ENCODE measurements around the gene PCP4.
"Not testable (repeated sequence)": the region's sequence is repeated elsewhere in the genome, so short reads cannot be mapped to it uniquely, and the experiment has no call there.

Gene PCP4

DNA sequence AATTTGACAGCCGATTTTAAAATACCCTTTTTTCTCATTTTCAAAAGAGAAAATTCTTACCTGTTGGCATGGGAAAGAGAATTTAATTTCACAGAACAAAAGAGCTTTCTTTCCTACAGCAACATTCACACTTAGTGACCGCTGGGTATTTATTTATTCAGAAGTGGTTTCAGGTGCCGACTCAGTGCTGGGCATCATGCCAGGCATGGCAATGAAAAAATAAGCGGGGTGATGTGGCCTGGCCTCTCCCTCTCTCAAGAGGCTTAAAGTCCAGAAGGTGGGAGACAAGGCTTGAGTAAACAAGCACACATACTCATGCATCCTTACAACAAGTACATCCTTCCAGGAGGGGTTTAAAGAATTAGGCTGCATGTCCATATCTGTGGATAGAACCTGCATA, 4.1 kb upstream of the PCP4 start:
- in situ Hi-C loops (cut with MboI; ENCODE audit: low sequenced_read_pairs) = no loop called here

DNA sequence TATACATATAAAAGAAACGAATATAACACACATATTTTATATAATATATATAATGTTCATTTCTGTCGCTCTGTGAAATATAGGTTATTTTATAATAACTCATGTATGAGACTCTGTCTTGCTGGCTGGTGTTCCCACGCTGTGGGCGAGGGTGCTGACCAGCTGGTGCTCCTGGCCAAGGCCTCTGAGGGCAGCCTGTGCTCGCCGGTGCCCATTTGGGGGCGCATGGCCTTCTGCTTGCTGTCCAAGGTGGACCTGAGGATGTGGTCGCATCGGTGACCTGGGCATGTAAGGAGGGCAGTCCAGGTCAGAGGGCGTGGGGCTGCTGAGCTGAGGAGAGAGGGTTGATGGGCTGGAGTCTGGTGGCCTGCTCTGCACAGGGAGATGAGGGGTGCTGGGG, 1.1 kb upstream of the PCP4 start:
- in situ Hi-C loops (cut with MboI; ENCODE audit: low sequenced_read_pairs) = no loop called here

GRCh38 chr21:39869141-39869818, 2.0 kb downstream of the PCP4 start:
- in situ Hi-C loops (cut with MboI; ENCODE audit: low sequenced_read_pairs) = no loop called here

- in situ Hi-C loops (cut with MboI; ENCODE audit: low sequenced_read_pairs) = no loop called here
These were observed 6.4 kb downstream of the PCP4 start for GRCh38 chr21:39873687-39874086.

- in situ Hi-C loops (cut with MboI; ENCODE audit: low sequenced_read_pairs) = no loop called here
These were observed 7.0 kb downstream of the PCP4 start for GRCh38 chr21:39874206-39874605.

DNA sequence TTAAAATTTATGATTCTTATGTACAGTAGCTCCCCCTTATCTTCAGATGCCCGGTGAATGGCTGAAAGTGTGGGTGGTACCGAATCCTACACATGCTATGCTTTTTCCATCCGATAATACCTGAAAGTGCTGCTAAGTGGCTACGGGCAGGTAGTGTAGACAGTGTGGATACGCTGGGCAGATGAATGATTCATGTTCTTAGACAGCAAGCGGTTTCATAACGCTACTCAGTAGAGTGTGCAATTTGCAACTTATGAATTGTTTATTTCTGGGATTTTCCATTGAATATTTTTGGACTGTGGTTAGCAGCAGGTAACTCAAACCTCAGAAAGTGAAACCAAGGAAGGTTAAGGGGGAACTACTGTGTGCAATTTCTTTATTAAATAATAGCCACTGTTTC, 7.5 kb downstream of the PCP4 start:
- in situ Hi-C loops (cut with MboI; ENCODE audit: low sequenced_read_pairs) = no loop called here

GRCh38 chr21:39881661-39882060, 14.4 kb downstream of the PCP4 start:
- in situ Hi-C loops (cut with MboI; ENCODE audit: low sequenced_read_pairs) = no loop called here

GRCh38 chr21:39882151-39882838, 15.1 kb downstream of the PCP4 start:
- in situ Hi-C loops (cut with MboI; ENCODE audit: low sequenced_read_pairs) = no loop called here

DNA sequence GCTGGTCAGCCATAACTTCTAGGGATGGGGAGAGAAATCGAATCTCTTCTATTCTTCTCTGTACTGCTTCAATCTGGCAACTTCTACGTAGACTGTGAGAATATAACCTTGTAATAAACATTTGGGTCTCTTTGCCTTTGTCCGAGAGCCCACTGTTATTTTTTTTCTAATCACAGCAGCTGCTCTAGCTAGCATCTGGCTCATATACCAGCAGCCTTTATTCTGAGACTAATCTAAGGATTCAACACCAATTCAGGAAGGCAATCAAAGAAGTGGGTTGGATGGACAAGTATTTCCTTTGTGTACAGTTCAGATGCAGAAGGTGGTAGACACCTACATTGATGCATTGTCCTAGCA, 15.6 kb downstream of the PCP4 start:
- in situ Hi-C loops (cut with MboI; ENCODE audit: low sequenced_read_pairs) = no loop called here

GRCh38 chr21:39885119-39885848, 18.0 kb downstream of the PCP4 start:
- in situ Hi-C loops (cut with MboI; ENCODE audit: low sequenced_read_pairs) = no loop called here

DNA sequence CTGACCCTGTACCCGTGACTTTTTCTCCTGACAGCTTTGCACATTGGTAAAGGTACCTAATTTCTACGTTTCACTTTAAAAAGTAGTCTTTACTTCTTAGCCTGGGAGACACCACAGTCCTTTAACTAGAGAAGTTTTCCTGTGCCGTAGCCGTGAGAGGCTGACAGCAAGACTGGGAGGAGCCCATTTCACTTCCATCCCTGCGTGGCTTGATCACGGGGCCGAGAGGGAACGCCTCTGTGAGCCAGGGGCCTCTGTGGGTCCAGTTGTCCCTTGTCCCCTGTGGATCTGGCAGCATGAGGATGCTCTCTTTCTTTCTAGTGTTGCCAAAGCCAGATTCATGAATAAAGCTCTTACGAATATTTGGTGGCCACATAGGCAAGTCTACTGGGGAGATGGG, 21.6 kb downstream of the PCP4 start:
- in situ Hi-C loops (cut with MboI; ENCODE audit: low sequenced_read_pairs) = no loop called here

- in situ Hi-C loops (cut with MboI; ENCODE audit: low sequenced_read_pairs) = no loop called here
These were observed 23.9 kb downstream of the PCP4 start for GRCh38 chr21:39891111-39891510.

DNA sequence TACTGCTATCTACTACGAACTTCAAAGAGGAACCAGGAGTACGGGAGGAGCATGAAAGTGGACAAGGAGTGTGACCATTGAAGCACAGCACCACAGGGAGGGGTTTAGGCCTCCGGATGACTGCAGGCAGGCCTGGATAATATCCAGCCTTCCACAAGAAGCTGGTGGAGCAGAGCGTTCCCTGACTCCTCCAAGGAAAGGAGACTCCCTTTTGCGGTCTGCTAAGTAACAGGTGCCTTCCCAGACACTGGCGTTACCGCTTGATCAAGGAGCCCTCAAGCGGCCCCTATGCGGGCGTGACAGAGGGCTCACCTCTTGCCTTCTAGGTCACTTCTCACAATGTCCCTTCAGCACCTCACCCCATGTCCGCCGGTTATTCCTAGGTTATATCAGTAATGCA, 24.6 kb downstream of the PCP4 start:
- in situ Hi-C loops (cut with MboI; ENCODE audit: low sequenced_read_pairs) = not testable (repeated sequence)

DNA sequence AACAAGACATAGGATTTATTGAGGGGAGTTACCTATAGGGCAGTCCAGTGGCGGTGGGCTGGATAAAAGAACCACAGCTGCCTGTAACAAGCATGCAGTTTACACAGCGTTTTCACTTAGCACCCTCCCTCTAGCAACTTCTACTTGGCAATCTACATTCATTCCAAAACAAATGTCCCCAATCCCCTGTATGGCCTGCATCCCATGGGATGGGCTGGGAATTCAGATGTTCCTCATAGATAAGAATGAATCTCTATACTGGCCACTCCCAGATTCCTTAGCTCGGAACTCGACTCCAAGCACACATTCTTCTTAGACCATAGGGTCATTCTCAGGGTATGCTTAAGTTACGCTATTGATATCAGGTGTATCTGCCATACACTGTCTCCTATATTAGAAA, 33.3 kb downstream of the PCP4 start:
- in situ Hi-C loops (cut with MboI; ENCODE audit: low sequenced_read_pairs) = no loop called here

DNA sequence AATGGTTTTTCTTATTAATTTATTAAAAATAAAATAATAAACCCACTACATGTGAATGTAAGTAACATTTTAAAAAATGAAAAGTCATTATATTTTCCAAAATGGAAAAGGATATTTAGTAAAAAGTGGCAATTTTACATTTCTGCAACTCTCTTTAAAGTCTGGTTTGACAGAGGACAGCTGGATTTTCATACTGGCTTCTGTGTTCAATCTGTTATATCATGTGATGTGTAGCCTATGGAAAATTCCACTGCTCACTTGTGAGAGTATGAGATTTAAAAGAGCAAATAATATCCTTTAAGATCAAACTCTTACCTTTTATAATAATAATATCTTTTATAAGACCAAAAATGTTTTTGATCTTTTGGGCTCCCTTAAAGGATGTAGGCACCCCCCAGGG, 33.7 kb downstream of the PCP4 start:
- in situ Hi-C loops (cut with MboI; ENCODE audit: low sequenced_read_pairs) = no loop called here

DNA sequence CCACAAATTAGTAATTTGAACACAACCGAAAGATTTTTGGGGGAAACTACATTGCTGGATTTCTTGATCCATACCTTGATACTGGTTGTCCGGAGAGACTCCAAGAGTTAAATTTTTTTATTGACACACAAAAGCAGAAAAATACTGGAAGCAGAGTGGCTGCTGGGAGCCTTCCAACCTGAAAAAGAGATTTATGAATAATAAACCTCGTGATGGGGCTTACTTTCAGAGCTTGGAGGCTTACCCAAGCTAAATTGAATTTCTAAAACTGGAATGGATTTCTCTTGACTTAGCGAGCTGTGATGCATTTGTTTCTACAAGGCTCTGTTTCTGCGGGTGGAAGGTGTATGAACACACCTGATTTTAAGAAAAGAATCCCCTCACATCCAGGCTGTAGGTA, 35.7 kb downstream of the PCP4 start:
- in situ Hi-C loops (cut with MboI; ENCODE audit: low sequenced_read_pairs) = no loop called here

- in situ Hi-C loops (cut with MboI; ENCODE audit: low sequenced_read_pairs) = no loop called here
These were observed 37.2 kb downstream of the PCP4 start for GRCh38 chr21:39904457-39904856.

GRCh38 chr21:39908265-39908923, 41.2 kb downstream of the PCP4 start:
- in situ Hi-C loops (cut with MboI; ENCODE audit: low sequenced_read_pairs) = no loop called here

- in situ Hi-C loops (cut with MboI; ENCODE audit: low sequenced_read_pairs) = no loop called here
These were observed 44.3 kb downstream of the PCP4 start for GRCh38 chr21:39911286-39912199.

DNA sequence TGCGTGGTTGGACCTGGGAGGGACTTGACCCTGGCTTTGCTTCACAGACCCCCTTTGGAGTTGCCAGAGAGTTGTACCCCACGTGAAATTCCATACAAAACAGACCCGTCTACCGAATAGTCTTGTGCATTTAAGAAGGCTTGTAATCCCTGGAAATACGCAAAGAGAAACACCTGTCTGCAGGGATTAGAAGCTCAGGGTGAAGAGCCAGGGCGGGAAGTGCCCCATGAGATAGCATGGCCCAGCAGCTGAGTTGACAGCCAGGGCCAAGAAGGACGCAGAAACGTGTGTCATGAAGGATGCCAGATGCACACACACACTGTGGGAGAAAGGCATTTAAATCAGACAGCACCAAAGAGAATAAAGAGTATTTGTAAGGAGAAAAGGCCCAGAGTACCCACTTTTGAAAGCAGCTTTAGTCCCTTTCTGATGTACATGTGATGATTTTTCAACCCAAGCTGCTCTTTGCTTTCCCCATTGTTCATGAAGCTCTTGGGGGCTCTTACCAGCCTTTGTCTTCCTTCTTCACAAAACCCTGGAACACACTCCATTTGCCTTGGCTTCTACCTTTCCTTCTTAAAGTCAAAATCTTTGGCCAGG, 46.6 kb downstream of the PCP4 start:
- in situ Hi-C loops (cut with MboI; ENCODE audit: low sequenced_read_pairs) = no loop called here

All from HL-60/S4 treated with phorbol 12-myristate 13-acetate at 8.2 ng/mL for 4 days and 3 days (cell line).